Gastrocnemius medialis (tissue), 4 donors: ENCODE results near the gene CDK5RAP1. TPM values are rescaled to one million over a fixed set of nuclear protein-coding genes. Genes with fewer than 3 reads are reported as not detected.
A peak's percentile ranks its signal among the peaks of the same experiment; 100 is the strongest.

ENCODE experiments used
- ATAC-seq, 2 donors: fragments of 150-250 bp; one replicate each; pipeline ENCODE4 v1.9.1; 2016
- DNase-seq, 2 donors: peaks; one replicate each; pipeline ENCODE4 v3.0.0-alpha.2; 2019
- H3K27ac ChIP-seq, 4 donors: fragments of 200-600 bp; sonication (generic); 1 replicate in 1 of 4; 2 replicates in 3 of 4; pipeline ENCODE4 v1.5.1; 2016 to 2018; ENCODE audit warnings: mild to moderate bottlenecking in 2 of 4, moderate library complexity in 1 of 4
- H3K27me3 ChIP-seq, 3 donors: fragments of 200-600 bp; sonication (generic) in 2 of 3; 1 replicate in 1 of 3; 2 replicates in 2 of 3; pipeline versions ENCODE4 v1.5.1 to v1.6.0; 2016 to 2019; ENCODE audit warnings: mild to moderate bottlenecking in 1 of 3, moderate library complexity in 1 of 3
- H3K36me3 ChIP-seq, 2 donors: fragments of 200-600 bp; sonication (generic) in 1 of 2; one replicate each; pipeline ENCODE4 v1.5.1; 2017 to 2018
- H3K4me1 ChIP-seq, 2 donors: fragments of 200-600 bp; sonication (generic) in 1 of 2; one replicate each; pipeline ENCODE4 v1.5.1; 2016 to 2017; ENCODE audit warnings: mild to moderate bottlenecking in 2 of 2
- H3K4me3 ChIP-seq, 4 donors: fragments of 200-600 bp; sonication (generic) in 3 of 4; 1 replicate in 1 of 4; 2 replicates in 3 of 4; pipeline ENCODE4 v1.5.1; 2016 to 2019; ENCODE audit warnings: mild to moderate bottlenecking in 2 of 4
- H3K9me3 ChIP-seq, 3 donors: fragments of 200-600 bp; sonication (generic) in 2 of 3; 1 replicate in 1 of 3; 2 replicates in 2 of 3; pipeline ENCODE4 v1.5.1; 2016 to 2019
- POLR2A ChIP-seq, 2 donors: fragments of 450-650 bp; IDR thresholded peaks; one replicate each; pipeline ENCODE4 v1.6.1; 2017; ENCODE audit warnings: antibody characterized with exemption in 2 of 2, mild to moderate bottlenecking in 2 of 2, moderate library complexity in 2 of 2
- in situ Hi-C, 4 donors: fragments of 200-750 bp; cut with MboI; loops; one replicate each; pipeline versions ENCODE4 v1.15.0 to v1.8.0; 2017; ENCODE audit warnings: low sequenced_read_pairs in 4 of 4
- intact Hi-C: fragments of 100-400 bp; cut with DNase I; formaldehyde crosslinking; loops from one replicate; pipeline ENCODE4 v1.15.1; 2023; ENCODE audit warnings: low total_unique reads
- total RNA-seq, 4 donors: library from RNA; depleted of rRNA; stranded (reverse); fragments of >200 nt; gene quantifications; one replicate each; pipeline versions ENCODE4 v1.1.0 to v1.2.3, GENCODE V29; 2016
- TF ChIP-seq, protein P1 (sequence below), 5 experiments: fragments of 450-650 bp in 3 of 5; fragments of 200-600 bp in 2 of 5; sonication (generic) in 2 of 5; IDR thresholded peaks in 4 of 5; conservative IDR thresholded peaks in 1 of 5; 1 replicate in 4 of 5; 2 replicates in 1 of 5; pipeline ENCODE4 v1.5.1; 2016 to 2019; ENCODE audit warnings: antibody characterized with exemption in 5 of 5, mild to moderate bottlenecking in 3 of 5, moderate library complexity in 3 of 5

The CDK5RAP1 gene
- total RNA-seq, 4 donors from 2014 or later, result 23.2 to 27.6 (median 25.8) TPM

DNA sequence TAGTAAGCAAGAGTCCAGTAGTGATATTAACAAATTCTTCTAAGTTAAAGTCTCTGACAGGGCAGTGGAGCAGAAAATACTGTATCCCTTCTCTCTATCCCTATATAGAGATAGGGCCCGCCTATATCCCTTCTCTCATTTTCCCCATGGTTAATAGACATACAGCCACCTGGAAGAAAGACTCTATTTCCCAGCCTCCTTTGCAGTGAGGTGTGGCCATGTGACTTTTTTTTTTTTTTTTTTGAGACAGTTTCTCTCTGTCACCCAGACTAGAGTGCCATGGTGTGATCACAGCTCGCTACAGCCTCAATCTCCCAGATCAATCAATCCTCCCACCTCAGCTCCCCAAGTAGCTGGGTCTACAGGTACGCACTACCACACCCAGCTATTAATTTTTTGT lies 16.7 kb upstream of the CDK5RAP1 start:
- in situ Hi-C loops (no loop called here), intact Hi-C loops (no loop called here)
- ATAC-seq (no peak), DNase-seq (no peak)
- Histone ChIP-seq H3K27ac (peak overlapping the region; percentile 97 to 98 (median 98)), H3K36me3 (peaks cover 0 to 23% of the 10 kb centered on the region in 2 donors), H3K4me1 (peaks cover 48 to 52% of the 10 kb centered on the region in 2 donors), H3K9me3 (no peaks in the 10 kb centered on the region), H3K27me3 (no peaks in the 10 kb centered on the region), H3K4me3 (no peak overlapping the region)
- no peak for TF ChIP-seq POLR2A (IDR thresholded peaks at IDR 0.05)
- TF ChIP-seq, protein P1, sequence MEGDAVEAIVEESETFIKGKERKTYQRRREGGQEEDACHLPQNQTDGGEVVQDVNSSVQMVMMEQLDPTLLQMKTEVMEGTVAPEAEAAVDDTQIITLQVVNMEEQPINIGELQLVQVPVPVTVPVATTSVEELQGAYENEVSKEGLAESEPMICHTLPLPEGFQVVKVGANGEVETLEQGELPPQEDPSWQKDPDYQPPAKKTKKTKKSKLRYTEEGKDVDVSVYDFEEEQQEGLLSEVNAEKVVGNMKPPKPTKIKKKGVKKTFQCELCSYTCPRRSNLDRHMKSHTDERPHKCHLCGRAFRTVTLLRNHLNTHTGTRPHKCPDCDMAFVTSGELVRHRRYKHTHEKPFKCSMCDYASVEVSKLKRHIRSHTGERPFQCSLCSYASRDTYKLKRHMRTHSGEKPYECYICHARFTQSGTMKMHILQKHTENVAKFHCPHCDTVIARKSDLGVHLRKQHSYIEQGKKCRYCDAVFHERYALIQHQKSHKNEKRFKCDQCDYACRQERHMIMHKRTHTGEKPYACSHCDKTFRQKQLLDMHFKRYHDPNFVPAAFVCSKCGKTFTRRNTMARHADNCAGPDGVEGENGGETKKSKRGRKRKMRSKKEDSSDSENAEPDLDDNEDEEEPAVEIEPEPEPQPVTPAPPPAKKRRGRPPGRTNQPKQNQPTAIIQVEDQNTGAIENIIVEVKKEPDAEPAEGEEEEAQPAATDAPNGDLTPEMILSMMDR (IDR thresholded peaks at IDR 0.05 in 4 of 5, conservative IDR thresholded peaks at IDR 0.05 in 1 of 5), result no peak

DNA sequence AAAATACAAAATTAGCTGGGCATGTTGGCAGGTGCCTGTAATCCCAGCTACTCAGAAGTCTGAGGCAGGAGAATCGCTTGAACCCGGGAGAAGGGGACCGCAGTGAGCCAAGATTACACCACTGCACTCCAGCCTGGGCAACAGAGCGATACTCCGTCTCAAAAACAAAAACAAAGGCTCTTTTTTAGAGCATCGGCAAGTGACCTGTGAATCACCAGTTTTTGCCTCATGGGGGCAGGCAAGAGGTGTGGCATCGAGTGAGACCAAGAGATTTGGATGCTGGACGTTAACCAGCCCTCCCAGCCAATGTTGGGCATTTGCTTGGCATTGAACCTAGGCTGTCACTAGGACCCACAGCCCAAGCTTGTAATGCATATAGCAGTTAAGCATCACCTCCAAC lies 14.6 kb upstream of the CDK5RAP1 start:
- peaks cover 0 to 44% of the 10 kb centered on the region in 2 donors for H3K36me3 ChIP-seq
- no peaks in the 10 kb centered on the region for H3K9me3 ChIP-seq
- H3K4me1 ChIP-seq, result peaks cover 36 to 37% of the 10 kb centered on the region in 2 donors
- peak; percentile 31 to 52 for ATAC-seq
- in situ Hi-C loops, result no loop called here
- no peak for TF ChIP-seq POLR2A (IDR thresholded peaks at IDR 0.05)
- TF ChIP-seq, protein P1 (IDR thresholded peaks at IDR 0.05 in 4 of 5, conservative IDR thresholded peaks at IDR 0.05 in 1 of 5), result peak; percentile 51 to 70 (median 60)
- DNase-seq, result peak; percentile 43 to 67
- intact Hi-C loops, result loop anchor here (1.0 kb wide), 1 partner anchor 29 kb away; no protein-coding TSS in a partner anchor
- H3K27me3 ChIP-seq, result no peaks in the 10 kb centered on the region
- H3K4me3 ChIP-seq, result no peak overlapping the region
- peak overlapping the region; percentile 97 to 98 (median 98) for H3K27ac ChIP-seq

DNA sequence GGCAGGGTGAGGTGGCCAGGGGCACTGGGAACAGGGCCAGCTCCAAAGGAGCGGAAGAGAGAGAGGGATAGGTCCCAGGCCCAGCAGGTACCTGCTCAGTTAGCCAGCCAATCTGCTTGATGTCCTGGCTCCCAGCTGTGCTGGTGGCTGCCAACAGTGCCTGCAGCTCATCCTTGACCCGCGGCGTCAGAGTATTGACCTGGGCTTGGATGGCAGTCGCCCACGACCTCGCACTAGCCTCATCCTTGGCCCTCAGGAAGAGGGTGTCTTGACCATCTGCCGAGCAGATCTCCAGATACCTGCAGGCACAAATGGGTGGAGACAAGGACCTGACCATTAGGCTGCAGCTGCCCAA lies 11.1 kb upstream of the CDK5RAP1 start:
- intact Hi-C loops (no loop called here), in situ Hi-C loops (no loop called here)
- Histone ChIP-seq H3K27me3 (no peaks in the 10 kb centered on the region), H3K9me3 (no peaks in the 10 kb centered on the region), H3K4me3 (no peak overlapping the region), H3K36me3 (peaks cover 0 to 73% of the 10 kb centered on the region in 2 donors), H3K27ac (peak overlapping the region in 2 of 4 donors; percentile 21 to 52), H3K4me1 (peaks cover 11 to 12% of the 10 kb centered on the region in 2 donors)
- TF ChIP-seq POLR2A (IDR thresholded peaks at IDR 0.05), result no peak
- TF ChIP-seq, protein P1 (IDR thresholded peaks at IDR 0.05 in 4 of 5, conservative IDR thresholded peaks at IDR 0.05 in 1 of 5), result no peak
- ATAC-seq, result no peak
- DNase-seq, result no peak

DNA sequence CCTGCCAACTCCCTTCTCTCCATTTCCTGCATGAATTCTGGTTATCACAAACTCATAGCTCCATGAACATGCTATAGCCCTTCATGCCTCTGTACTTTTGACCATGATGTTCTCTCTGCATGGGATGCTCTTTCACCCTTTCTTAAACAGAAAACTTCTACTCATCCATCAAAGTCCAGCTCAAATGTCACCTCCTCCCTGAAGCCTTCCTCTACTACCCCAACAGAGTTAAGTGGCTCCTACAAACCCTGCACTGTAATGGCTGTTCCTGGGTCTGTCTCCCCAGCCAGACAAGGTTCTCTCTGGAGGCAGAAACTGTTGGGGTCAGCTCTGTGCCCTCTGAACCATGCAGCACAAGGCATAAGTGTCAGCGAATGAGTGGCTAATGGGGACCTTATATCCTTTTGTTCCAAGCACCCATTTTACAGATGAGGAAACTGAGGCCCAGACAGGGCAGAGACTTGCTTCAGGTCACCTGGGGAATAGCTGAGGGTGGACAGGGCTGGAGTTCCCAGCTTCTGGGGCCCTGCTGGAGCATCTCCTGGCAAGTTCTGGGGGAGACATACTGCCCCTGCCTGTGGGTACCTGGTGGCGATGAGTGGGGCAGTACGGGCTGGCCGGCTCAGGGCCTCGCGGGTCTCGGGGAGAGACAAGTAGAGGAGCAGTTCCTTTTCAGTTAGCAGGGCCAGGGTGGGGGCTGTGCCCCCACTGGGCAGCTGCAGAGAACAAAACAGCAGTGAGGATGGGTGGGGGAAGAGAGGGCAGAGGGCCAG lies 10.6 kb upstream of the CDK5RAP1 start:
- DNase-seq (no peak), ATAC-seq (no peak)
- Histone ChIP-seq H3K36me3 (peaks cover 0 to 73% of the 10 kb centered on the region in 2 donors), H3K27ac (peak overlapping the region in 3 of 4 donors; percentile 20 to 43 (median 21)), H3K9me3 (no peaks in the 10 kb centered on the region), H3K4me3 (no peak overlapping the region), H3K4me1 (peaks cover 8 to 11% of the 10 kb centered on the region in 2 donors), H3K27me3 (no peaks in the 10 kb centered on the region)
- in situ Hi-C loops (no loop called here), intact Hi-C loops (no loop called here)
- TF ChIP-seq, protein P1 (IDR thresholded peaks at IDR 0.05 in 4 of 5, conservative IDR thresholded peaks at IDR 0.05 in 1 of 5), result no peak
- no peak for TF ChIP-seq POLR2A (IDR thresholded peaks at IDR 0.05)
